ENCODE results near the gene CD58.
A peak's percentile ranks its signal among the peaks of the same experiment; 100 is the strongest.

Gene CD58

DNA sequence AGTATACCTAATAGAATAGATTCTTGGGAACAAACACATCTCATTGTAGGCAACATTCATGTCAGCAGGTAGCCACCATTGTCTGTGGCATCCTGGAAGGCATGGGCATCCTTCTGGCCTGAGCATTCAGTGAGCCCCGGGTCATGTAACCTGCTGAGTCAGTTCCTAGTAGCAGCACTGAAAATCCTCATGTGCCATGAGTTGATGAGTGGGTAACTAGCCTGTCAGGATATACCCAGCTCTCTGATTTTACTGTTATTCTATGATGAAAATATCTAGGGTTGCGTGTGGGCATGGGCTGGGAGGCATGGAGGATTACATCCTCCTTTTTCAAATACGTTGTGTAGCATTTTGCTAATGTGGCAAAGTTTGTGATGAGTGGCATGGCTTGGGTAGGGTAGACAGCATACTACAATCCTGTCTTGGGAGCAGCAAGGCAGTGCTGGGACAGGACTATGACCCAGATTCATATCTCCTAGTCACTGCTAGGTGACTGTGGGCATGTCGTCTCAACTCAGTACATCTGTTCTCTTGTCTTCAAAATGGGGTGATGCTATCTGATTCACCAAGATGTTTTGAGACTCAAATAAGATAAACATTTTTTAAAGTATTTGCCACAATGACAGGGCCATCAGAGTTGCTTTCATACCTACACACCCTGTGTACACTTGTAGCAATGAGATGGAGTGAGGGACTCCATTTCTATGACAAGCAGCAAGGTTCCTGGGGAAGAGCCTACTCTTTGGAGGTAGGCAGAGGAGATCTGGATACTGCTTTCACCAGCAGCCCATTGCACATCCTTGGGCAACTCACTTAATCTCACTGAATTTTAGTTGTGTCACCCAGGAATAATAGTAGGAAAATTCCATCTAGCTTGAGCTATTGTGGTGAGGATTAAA lies 62.5 kb downstream of the CD58 start:
- DNase-seq: no peak

- DNase-seq: no peak
These were observed 63.2 kb downstream of the CD58 start for GRCh38 chr1:116507631-116508030.

- DNase-seq: no peak
These were observed 64.5 kb downstream of the CD58 start for GRCh38 chr1:116506132-116507004.

- no peak for DNase-seq
These were observed 66.3 kb downstream of the CD58 start for GRCh38 chr1:116504308-116505156.

- DNase-seq: no peak
These were observed 67.1 kb downstream of the CD58 start for GRCh38 chr1:116503546-116504307.

- no peak for DNase-seq
These were observed 68.0 kb downstream of the CD58 start for GRCh38 chr1:116502671-116503314.

DNA sequence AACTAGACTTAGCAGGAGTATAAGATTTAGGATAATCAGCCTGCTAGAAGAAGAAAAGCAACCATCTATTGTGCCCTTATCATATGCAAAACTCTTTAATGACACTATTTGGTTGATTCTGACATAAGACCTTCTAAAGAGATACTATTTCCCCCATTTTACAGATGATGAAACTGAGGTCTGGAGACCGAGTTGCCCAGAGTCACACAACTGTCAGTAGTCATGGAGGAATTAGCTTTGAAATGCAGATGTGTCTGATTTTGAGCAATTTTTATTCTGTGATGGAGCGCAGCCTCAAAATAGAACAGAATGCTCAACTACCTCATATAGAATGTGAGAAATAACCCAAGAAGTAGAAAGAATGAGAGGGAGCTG lies 69.0 kb downstream of the CD58 start:
- no peak for DNase-seq

DNA sequence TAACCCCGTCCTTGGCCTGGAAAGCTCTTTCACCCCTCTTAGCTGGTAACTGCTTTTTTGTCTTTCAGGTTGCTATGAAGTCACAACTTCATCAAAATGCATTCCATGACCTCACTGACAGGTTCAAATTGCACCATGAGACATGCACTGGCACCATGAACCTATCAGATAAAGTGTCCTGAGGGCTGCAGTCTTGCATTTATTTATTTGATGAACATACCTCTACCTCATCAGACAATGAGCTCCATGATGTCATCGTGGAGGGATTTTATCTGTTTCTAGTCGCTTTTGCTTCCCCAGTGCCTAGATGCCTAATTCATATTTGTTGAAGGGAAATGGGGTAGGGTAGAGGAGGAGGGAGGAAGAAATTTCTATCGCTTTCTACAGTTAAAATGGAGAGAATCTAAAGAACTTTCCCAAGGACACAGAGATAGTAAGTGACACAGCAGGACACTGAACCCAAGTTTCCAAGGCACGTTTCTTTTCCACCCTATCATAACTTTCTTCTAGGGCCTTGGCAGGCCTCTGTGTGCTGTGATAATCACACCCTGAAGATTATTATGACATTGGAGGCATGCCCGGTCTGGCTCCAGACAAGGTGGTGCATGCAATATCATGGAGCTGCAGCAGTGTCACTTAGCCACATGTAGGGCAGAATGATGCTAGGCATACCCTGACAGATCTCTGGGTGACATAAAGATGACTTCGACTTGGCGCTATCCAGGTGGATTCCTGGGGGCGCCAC lies 69.5 kb downstream of the CD58 start:
- no peak for DNase-seq

DNA sequence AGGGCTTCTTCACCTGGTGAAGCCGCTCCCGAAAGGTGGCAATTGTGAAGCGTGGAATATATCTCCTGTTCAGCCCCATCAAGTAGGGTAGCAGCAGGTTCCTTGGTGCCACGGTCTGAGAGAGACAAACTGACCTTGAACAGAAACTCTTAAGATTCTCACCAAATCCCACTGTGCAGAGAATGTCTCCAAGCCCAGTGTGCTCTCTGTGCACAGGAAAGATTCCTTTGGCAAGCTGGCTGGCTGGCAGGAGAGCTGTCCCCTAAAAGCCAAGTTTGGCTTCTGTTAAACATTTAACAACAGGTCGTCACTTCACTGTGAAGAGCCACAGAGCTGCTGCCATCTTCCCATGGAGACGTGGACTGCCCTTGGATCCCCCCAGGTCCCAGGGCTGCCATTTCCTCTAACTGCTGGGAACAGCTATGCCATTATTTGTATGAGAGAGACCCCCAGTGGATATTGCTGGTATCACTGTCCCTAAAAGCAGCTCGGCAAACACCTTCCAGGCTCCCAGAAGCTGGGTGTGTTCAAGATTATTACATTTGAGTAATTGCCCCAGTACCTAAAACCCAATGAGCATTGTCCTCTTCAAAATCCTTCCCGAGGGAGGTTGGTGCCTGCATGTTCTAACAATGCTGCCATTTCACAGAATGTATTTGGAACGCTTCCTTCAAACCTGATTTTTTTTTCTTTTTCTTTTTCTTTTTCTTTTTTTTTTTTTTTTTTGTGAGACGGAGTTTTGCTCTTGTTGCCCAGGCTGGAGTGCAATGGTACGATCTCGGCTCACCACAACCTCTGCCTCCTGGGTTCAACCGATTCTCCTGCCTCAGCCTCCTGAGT lies 71.8 kb downstream of the CD58 start:
- DNase-seq: peak; percentile 84

GRCh38 chr1:116497656-116498055 lies 73.2 kb downstream of the CD58 start:
- no peak for DNase-seq

GRCh38 chr1:116496898-116497297 lies 73.9 kb downstream of the CD58 start:
- DNase-seq: no peak

DNA sequence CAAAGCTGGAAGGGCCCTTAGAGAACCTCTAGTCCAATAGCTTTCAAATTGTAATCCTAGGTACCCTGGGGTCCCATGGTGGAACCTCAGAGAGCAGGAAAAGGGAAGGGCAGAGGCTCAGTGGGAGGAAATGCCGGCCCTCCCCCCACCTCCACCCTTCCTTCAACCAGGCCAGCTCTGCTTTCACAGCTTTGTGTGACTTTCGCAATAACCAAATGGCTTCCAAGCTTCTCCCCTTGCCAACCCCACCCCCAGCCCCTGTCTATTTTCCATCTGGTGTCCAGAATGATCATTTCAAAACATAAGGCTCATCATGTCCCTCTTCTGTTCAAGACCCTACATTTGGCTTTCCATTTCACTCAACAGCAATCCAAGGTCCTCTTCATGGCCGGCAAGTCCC lies 74.4 kb downstream of the CD58 start:
- no peak for DNase-seq

DNA sequence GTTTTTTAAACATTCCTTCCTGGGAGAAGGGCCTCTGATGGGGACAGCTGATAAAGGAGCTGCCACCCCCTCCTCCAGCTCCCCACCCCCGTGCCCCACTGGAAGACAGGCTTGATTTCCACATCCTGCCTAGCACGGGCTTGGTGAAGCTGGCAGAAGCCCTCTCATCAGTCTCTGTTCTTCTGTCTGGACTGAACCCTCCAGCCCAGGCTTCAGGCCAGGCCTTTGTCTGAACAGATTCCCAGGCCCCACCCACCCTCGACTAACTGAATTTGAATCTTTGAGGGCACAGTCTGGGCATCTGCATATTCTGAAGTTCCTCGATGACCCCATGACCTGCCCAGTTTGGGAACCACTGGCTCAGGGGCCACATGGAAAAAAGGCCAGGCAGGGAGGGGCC lies 75.3 kb downstream of the CD58 start:
- DNase-seq: no peak

- DNase-seq: no peak
These were observed 76.1 kb downstream of the CD58 start for GRCh38 chr1:116494745-116495144.

- DNase-seq: no peak
These were observed 76.5 kb downstream of the CD58 start for GRCh38 chr1:116494353-116494692.

DNA sequence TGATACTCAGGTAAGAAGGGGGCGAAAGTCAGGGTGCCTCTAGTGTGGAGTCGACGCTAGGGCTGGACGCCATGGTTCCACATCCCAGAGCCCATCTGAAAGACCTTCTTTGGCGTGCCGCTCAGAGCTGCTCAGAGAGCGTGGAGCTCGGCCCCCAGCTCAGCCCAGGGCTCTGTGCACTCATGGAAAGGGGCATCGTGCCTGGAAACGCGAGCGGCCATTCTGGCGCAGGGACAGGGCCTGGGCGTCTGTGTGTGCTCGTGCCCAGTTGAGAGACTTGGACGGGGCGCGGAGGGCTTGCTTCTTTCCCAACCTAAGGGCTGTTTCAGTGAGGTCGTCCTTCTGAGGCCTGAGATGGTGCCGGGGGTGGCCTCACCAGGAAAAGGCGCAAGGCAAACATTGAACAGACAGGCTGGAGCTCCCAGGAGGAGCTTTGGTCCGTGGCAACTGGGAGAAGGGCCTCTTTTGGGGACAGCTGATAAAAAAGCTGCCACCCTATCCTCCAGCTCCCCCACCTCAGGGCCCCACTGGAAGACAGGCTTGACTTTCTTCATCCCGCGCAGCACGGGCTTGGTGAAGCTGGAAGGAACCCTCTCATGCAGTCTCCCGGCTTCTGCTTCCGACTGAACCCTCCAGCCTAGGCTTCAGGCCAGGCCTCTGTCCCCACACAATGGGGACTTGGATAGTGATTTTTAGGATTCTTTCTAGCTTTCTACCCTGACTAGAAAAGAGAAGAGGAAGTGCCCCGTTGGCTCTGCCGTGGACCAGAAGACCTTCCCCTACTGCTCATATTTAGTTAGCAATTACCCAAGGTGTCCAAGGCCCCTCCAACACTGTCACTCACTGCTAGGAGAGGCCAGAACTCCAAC lies 77.1 kb downstream of the CD58 start:
- DNase-seq: no peak

DNA sequence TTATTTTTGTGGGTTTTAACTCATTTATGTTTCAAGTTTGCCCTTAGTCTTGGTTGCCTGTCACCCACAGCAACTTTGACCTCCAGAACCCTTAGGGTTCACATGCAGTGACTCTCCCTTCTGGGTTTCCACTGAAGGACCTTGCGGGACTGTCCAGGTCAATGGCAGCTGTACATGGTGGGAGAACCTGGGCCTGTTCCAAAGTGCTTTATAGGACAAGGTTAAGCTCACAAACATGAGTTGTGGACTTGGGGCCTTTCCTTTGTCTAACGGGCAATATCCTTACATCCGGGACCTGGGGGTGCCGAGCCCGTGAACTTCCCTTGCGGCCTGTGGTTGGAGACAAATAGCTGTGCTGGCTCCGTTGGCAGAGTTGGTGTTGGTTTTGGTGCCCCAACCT lies 77.8 kb downstream of the CD58 start:
- DNase-seq: no peak

DNA sequence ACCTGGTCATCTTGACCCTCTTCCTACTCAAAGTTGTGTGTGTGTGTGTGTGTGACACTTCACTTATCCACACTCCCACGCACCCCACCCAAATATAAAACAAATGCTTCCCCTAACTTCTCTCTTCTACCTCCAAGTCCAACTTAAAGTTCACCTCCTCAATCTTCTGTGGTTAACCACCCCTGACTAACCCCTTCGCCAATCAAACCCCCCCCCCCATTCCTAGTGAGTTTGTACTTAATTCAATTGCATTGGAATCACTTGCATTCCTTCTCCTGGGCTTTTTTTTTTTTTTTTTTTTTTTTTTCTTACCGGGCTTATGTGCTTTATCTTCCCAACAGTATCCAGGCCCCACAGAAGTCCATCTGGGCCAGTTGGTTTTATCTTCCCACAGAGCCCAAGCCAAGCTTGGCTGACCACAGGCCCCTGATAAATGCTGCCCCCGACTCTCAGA lies 78.4 kb downstream of the CD58 start:
- DNase-seq: no peak

Measured in NCI-H2227 treated with DMSO at 0.1 percent for 48 hours (cell line).